ENCODE results near the gene ENHO. TPM values are rescaled to one million over a fixed set of nuclear protein-coding genes. Genes with fewer than 3 reads are reported as not detected.
A peak's percentile ranks its signal among the peaks of the same experiment; 100 is the strongest.

The ENHO gene
- total and polyA plus RNA-seq, 2 of the 8 experiments (the other 6 are each of a cell fraction or from before 2014, with no cell fraction given) = 12.2 to 49.4 TPM

- DNase-seq (ENCODE audit: low read depth in 1 of 2, low spot score in 2 of 2) (no peak), FAIRE-seq (no peak)
- Histone ChIP-seq H3K27ac (ENCODE audit: low read depth, low read length) (no peak overlapping the region), H4K91ac (replicated peaks; ENCODE audit: insufficient read length, low read length) (no peak overlapping the region), H3K79me1 (ENCODE audit: low read depth, low read length) (no peaks in the 10 kb centered on the region), H3K23me2 (ENCODE audit: low read depth, low read length) (no peaks in the 10 kb centered on the region), H2BK5ac (ENCODE audit: low read depth, low read length) (no peak overlapping the region), H3K36me3 (ENCODE audit: control insufficient read depth in 2 of 4, insufficient read depth in 4 of 4, low read length in 3 of 4) (no peaks in the 10 kb centered on the region), H2AFZ (ENCODE audit: low read length) (no peak overlapping the region), H3K79me2 (ENCODE audit: control insufficient read depth in 1 of 2, insufficient read depth in 2 of 2, low read length in 2 of 2) (no peaks in the 10 kb centered on the region), H3K14ac (ENCODE audit: insufficient read length) (no peak overlapping the region), H3K4me3 (ENCODE audit: extremely low read depth in 1 of 4, insufficient read depth in 2 of 4, low read depth in 3 of 4, low read length in 4 of 4) (no peak overlapping the region), H2BK120ac (replicated peaks; ENCODE audit: low read depth, low read length) (no peak overlapping the region), H3K4ac (replicated peaks; ENCODE audit: insufficient read length, low read depth, low read length) (no peak overlapping the region), H3K4me2 (ENCODE audit: insufficient read depth in 1 of 2, low read depth in 2 of 2, low read length in 2 of 2) (no peak overlapping the region), H3K4me1 (replicated peaks in 1 of 4; ENCODE audit: control insufficient read depth in 3 of 4, insufficient read depth in 4 of 4, low read length in 3 of 4) (no peaks in the 10 kb centered on the region), H3K27me3 (replicated peaks in 1 of 4; ENCODE audit: control insufficient read depth in 3 of 4, extremely low read depth in 1 of 4, insufficient read depth in 3 of 4, low read length in 3 of 4) (no peaks in the 10 kb centered on the region; a peak in 1 of 7 replicates), H2BK15ac (ENCODE audit: low read length) (no peak overlapping the region), H4K8ac (ENCODE audit: extremely low read depth, insufficient read depth, low read length) (no peak overlapping the region), H3K9me3 (ENCODE audit: insufficient read depth in 2 of 2, low read depth in 1 of 2, low read length in 1 of 2) (no peaks in the 10 kb centered on the region), H2AK5ac (ENCODE audit: low read depth, low read length) (no peak overlapping the region), H4K5ac (ENCODE audit: insufficient read length, low read depth, low read length) (no peak overlapping the region), H3K9ac (replicated peaks in 1 of 4; ENCODE audit: extremely low read depth in 1 of 4, low read depth in 3 of 4, low read length in 3 of 4) (no peak overlapping the region), H3K56ac (replicated peaks; ENCODE audit: insufficient read length, low read depth, low read length) (no peak overlapping the region), H4K20me1 (replicated peaks in 1 of 2; ENCODE audit: control insufficient read depth in 1 of 2, insufficient read depth in 2 of 2, low read length in 2 of 2) (no peaks in the 10 kb centered on the region), H2BK20ac (ENCODE audit: low read length) (no peak overlapping the region), H3K23ac (ENCODE audit: insufficient read length) (no peak overlapping the region), H3K18ac (ENCODE audit: extremely low read depth, low read length) (no peak overlapping the region), H2BK12ac (ENCODE audit: low read depth, low read length) (no peak overlapping the region)
- ChIA-PET POLR2A (ENCODE audit: partially characterized antibody) (no interaction called here), CTCF (ENCODE audit: partially characterized antibody) (interaction anchor here (0.7 to 9.6 kb wide), 25 partner anchors 9 to 120 kb away, joined by 3 to 72 read pairs (median 5); no protein-coding TSS in a partner anchor)
- TF ChIP-seq YY1 (IDR thresholded peaks at IDR 0.05; ENCODE audit: low read depth, low read length) = no peak
- peak; percentile 28 to 52 (median 36) for TF ChIP-seq CTCF (IDR thresholded peaks at IDR 0.05; ENCODE audit: control extremely low read depth in 1 of 3, insufficient read depth in 1 of 3, low read depth in 1 of 3, low read length in 3 of 3)
- TF ChIP-seq RAD21 (IDR thresholded peaks at IDR 0.05 in 1 of 2, conservative IDR thresholded peaks at IDR 0.05 in 1 of 2; ENCODE audit: low read depth in 2 of 2, low read length in 2 of 2) = peak; percentile 55 to 66
- 62% methylated on average over 2 of the region's 2 CpGs; no CpG with 5 or more reads in 1 of the 2 experiments for WGBS, 2 experiments (ENCODE audit: extremely low coverage in 1 of 2, insufficient coverage in 1 of 2, insufficient read length in 1 of 2, insufficient replicate concordance in 2 of 2, low coverage in 1 of 2, low lambda C conversion rate in 2 of 2, missing lambda C conversion rate in 1 of 2)
Measured at GRCh38 chr9:34492051-34492450, 30.7 kb downstream of the ENHO start.
